K562 (cell line): ENCODE results near the gene GLCCI1. TPM values are rescaled to one million over a fixed set of nuclear protein-coding genes. Genes with fewer than 3 reads are reported as not detected.

Source experiments
- ATAC-seq: fragments of 200-7000 bp; cut with Tn5 transposase; 3 replicates; pipeline ENCODE4 v1.9.1; 2020; ENCODE audit warnings: moderate library complexity
- BruUV-seq: library from RNA; stranded (reverse); fragments of 400-500 nt; replicated peaks from 2 replicates; lab custom pipeline; 2021; lab: Mats Ljungman, UMichigan
- CTCF ChIA-PET: fragments of 300-600 bp; formaldehyde crosslinking; extraction: SDS; loops from one replicate; lab custom pipeline; 2021; ENCODE audit warnings: low intra/inter-chr PET ratio; lab: Yijun Ruan, JAX
- POLR2A ChIA-PET: fragments of 300-600, 350-650 bp; sonication (Branson Sonifier 250); formaldehyde crosslinking; extraction: SDS; loops from one replicate; lab custom pipeline; 2021; ENCODE audit warnings: antibody characterized with exemption, inconsistent platforms; lab: Yijun Ruan, JAX
- DNase-seq, 4 experiments: peaks; one replicate each; pipeline versions ENCODE4 v3.0.0 to v3.0.0-alpha.2; 2011 to 2018; ENCODE audit warnings: low spot score in 3 of 4, mixed read lengths in 3 of 4; ENCODE audit errors: extremely low read depth in 1 of 4
- FAIRE-seq: peaks from 2 replicates; lab custom pipeline; 2011; peaks lifted over from hg19 to GRCh38; lab: Jason Lieb, UNC
- H2AFZ ChIP-seq: 2 replicates; pipeline ENCODE4 v1.6.0; 2011; ENCODE audit warnings: low read depth, low read length, control low read depth, inconsistent platforms
- H3K27ac ChIP-seq: fragments of 200-600 bp; 3 replicates; pipeline ENCODE4 v1.8.0; 2011; ENCODE audit warnings: low read depth, mild to moderate bottlenecking, control low read depth, inconsistent platforms, low read length, moderate library complexity, mixed read lengths; ENCODE audit errors: extremely low read depth
- H3K27me3 ChIP-seq, 2 experiments: fragments of 300-600 bp in 1 of 2; 2 replicates in 1 of 2; 3 replicates in 1 of 2; pipeline versions ENCODE4 v1.6.0 to v1.8.0; 2011; ENCODE audit warnings: inconsistent platforms in 2 of 2, low read length in 2 of 2, mild to moderate bottlenecking in 1 of 2, mixed read lengths in 1 of 2, moderate library complexity in 1 of 2; ENCODE audit not compliant: control insufficient read depth in 2 of 2, insufficient read depth in 2 of 2
- H3K36me3 ChIP-seq: fragments of 300-600 bp; 3 replicates; pipeline ENCODE4 v1.8.0; 2011; ENCODE audit warnings: mild to moderate bottlenecking, low read length, inconsistent platforms; ENCODE audit not compliant: control insufficient read depth, insufficient read depth
- H3K4me1 ChIP-seq, 2 experiments: fragments of 200-600 bp in 1 of 2; replicated peaks in 1 of 2; 2 replicates in 1 of 2; 3 replicates in 1 of 2; pipeline versions ENCODE4 v1.5.1 to v1.8.0; 2011; ENCODE audit warnings: inconsistent platforms in 2 of 2, low read length in 2 of 2, mild to moderate bottlenecking in 1 of 2, mixed read lengths in 1 of 2, moderate library complexity in 1 of 2; ENCODE audit not compliant: control insufficient read depth in 2 of 2, insufficient read depth in 2 of 2
- H3K4me2 ChIP-seq: 2 replicates; pipeline ENCODE4 v1.6.1; 2011; ENCODE audit warnings: low read length, control low read depth, inconsistent platforms, mixed read lengths; ENCODE audit not compliant: insufficient read depth
- H3K4me3 ChIP-seq: fragments of 200-600 bp; sonication (generic), shearing (Covaris generic); 2 replicates; pipeline ENCODE4 v1.5.1; 2016; ENCODE audit warnings: control low read depth, inconsistent platforms
- H3K79me2 ChIP-seq: fragments of 200-600 bp; 3 replicates; pipeline ENCODE4 v1.8.0; 2011; ENCODE audit warnings: low read length, inconsistent platforms; ENCODE audit not compliant: control insufficient read depth, insufficient read depth
- H3K9ac ChIP-seq, 2 experiments: 2 replicates each; pipeline versions ENCODE4 v1.6.0 to v1.6.1; 2011; ENCODE audit warnings: low read depth in 2 of 2, low read length in 2 of 2, control low read depth in 1 of 2, inconsistent platforms in 1 of 2, mild to moderate bottlenecking in 1 of 2, mixed read lengths in 1 of 2; ENCODE audit not compliant: insufficient read depth in 1 of 2
- H3K9me1 ChIP-seq: one replicate; pipeline ENCODE4 v1.6.0; 2011; ENCODE audit warnings: inconsistent platforms, mild to moderate bottlenecking, low read length, moderate library complexity; ENCODE audit not compliant: control insufficient read depth, insufficient read depth
- H3K9me3 ChIP-seq: replicated peaks from 2 replicates; pipeline ENCODE4 v1.5.1; 2011; ENCODE audit warnings: low read depth, low read length, inconsistent platforms; ENCODE audit not compliant: control insufficient read depth, insufficient read depth
- H4K20me1 ChIP-seq: replicated peaks from 2 replicates; pipeline ENCODE4 v1.6.1; 2011; ENCODE audit warnings: low read length, inconsistent platforms, mixed read lengths; ENCODE audit not compliant: control insufficient read depth, insufficient read depth
- ELF1 ChIP-seq: fragments of 200-800 bp; sonication (Bioruptor generic); IDR thresholded peaks from 2 replicates; pipeline ENCODE4 v1.6.1; 2016; ENCODE audit warnings: missing genetic modification characterization, missing compliant biosample characterization
- FOXJ3 ChIP-seq: sonication (generic); formaldehyde crosslinking; IDR thresholded peaks from 2 replicates; pipeline ENCODE4 v1.4.0; 2020; ENCODE audit warnings: mild to moderate bottlenecking, missing genetic modification reagents
- HMG20A ChIP-seq: fragments of 450-650 bp; formaldehyde crosslinking; conservative IDR thresholded peaks from 2 replicates; pipeline ENCODE4 v1.4.0; 2020; ENCODE audit warnings: mild to moderate bottlenecking, mixed read lengths
- HNRNPL ChIP-seq: fragments of 200-400 bp; formaldehyde crosslinking; IDR thresholded peaks from 2 replicates; pipeline ENCODE4 v1.6.1; 2017; ENCODE audit warnings: low read depth, mild to moderate bottlenecking, low read length
- NEUROD1 ChIP-seq: fragments of 150-350 bp; IDR thresholded peaks from 2 replicates; pipeline ENCODE4 v1.6.1; 2014; ENCODE audit warnings: borderline replicate concordance, low read length, low read depth; ENCODE audit not compliant: partially characterized antibody
- NR1H2 ChIP-seq: sonication (generic); formaldehyde crosslinking; IDR thresholded peaks from 2 replicates; pipeline ENCODE4 v1.4.0; 2020; ENCODE audit warnings: mild to moderate bottlenecking, missing genetic modification reagents
- RUNX1 ChIP-seq: sonication (generic); IDR thresholded peaks from 2 replicates; pipeline ENCODE4 v1.6.1; 2016; ENCODE audit warnings: antibody characterized with exemption, low read depth
- SPI1 ChIP-seq: IDR thresholded peaks from 2 replicates; pipeline ENCODE4 v1.6.1; 2011; ENCODE audit warnings: low read depth, low read length, control low read depth, borderline replicate concordance
- TAF15 ChIP-seq: fragments of 200-400 bp; formaldehyde crosslinking; IDR thresholded peaks from 2 replicates; pipeline ENCODE4 v1.6.1; 2017; ENCODE audit warnings: mild to moderate bottlenecking, low read depth, low read length, moderate library complexity
- XRCC3 ChIP-seq: fragments of 450-650 bp; IDR thresholded peaks from 2 replicates; pipeline ENCODE4 v1.6.1; 2017; ENCODE audit warnings: mild to moderate bottlenecking, moderate library complexity
- ZFPM2 ChIP-seq: fragments of 250-450 bp; sonication (Bioruptor Pico); IDR thresholded peaks from 2 replicates; pipeline ENCODE4 v1.5.1; 2022; ENCODE audit warnings: mild to moderate bottlenecking
- ZNF12 ChIP-seq: sonication (generic); formaldehyde crosslinking; IDR thresholded peaks from 2 replicates; pipeline ENCODE4 v1.4.0; 2020; ENCODE audit warnings: mild to moderate bottlenecking, missing genetic modification reagents
- ZNF507 ChIP-seq: conservative IDR thresholded peaks from 2 replicates; pipeline ENCODE4 v1.6.1; 2017; ENCODE audit warnings: missing genetic modification characterization, missing compliant biosample characterization
- WGBS: fragments of 100-300 bp; shearing (Covaris generic); methylation state at CpG from one replicate; pipeline ENCODE4 v1.1.6; 2016; ENCODE audit warnings: low coverage, mixed read lengths; ENCODE audit not compliant: insufficient coverage; ENCODE audit errors: missing lambda C conversion rate; 5-methylcytosine and 5-hydroxymethylcytosine counted together
- in situ Hi-C: fragments of 300-500 bp; cut with MboI; formaldehyde crosslinking; loops from 4 replicates; pipeline ENCODE4 v1.15.0; 2018; ENCODE audit warnings: inconsistent platforms, mixed read lengths
- intact Hi-C: fragments of 100-400 bp; cut with micrococcal nuclease; formaldehyde crosslinking; loops from 2 replicates; pipeline ENCODE4 v1.14.2; 2022
- polyA plus RNA-seq, 8 experiments: library from polyadenylated mRNA; depleted of rRNA in 4 of 8; stranded (reverse) in 5 of 8; unstranded in 3 of 8; fragments of >200 nt; fragmentation: Nextera tagmentation in 2 of 8; fragmentation: Illumina TruSeq in 1 of 8; extraction: Ambion mirVana in 2 of 8; extraction: Trizol in 1 of 8; gene quantifications; 2 replicates each; pipeline versions ENCODE4 v1.2.1 to v1.2.3, GENCODE V29; 2011 to 2014; ENCODE audit warnings: inconsistent platforms in 1 of 8, missing spikeins in 1 of 8
- total RNA-seq, 7 experiments: library from RNA; depleted of rRNA in 6 of 7; stranded (reverse); fragments of >200 nt in 6 of 7; fragmentation: Illumina TruSeq in 2 of 7; extraction: Trizol in 2 of 7; gene quantifications; 2 replicates each; pipeline versions ENCODE4 v1.2.1 to v1.2.3, GENCODE V29; 2011 to 2021; ENCODE audit warnings: low replicate concordance in 1 of 7
- TF ChIP-seq, protein P1 (sequence below): fragments of 450-650 bp; IDR thresholded peaks from 2 replicates; pipeline ENCODE4 v1.7.1; 2018; ENCODE audit warnings: mild to moderate bottlenecking, low read depth; ENCODE audit not compliant: partially characterized antibody
- TF ChIP-seq, protein P2 (sequence below), 3 experiments: IDR thresholded peaks in 2 of 3; conservative IDR thresholded peaks in 1 of 3; 2 replicates each; pipeline ENCODE4 v1.5.1; 2011 to 2012; ENCODE audit warnings: low read length in 3 of 3, mild to moderate bottlenecking in 3 of 3, control low read depth in 2 of 3, improper control_type of control experiment in 1 of 3, inconsistent platforms in 1 of 3, low read depth in 1 of 3, mixed read lengths in 1 of 3, moderate library complexity in 1 of 3; ENCODE audit not compliant: insufficient read depth in 2 of 3
- TF ChIP-seq, protein P3 (sequence below): IDR thresholded peaks from 3 replicates; pipeline ENCODE4 v1.6.1; 2011; ENCODE audit warnings: borderline replicate concordance, mild to moderate bottlenecking; ENCODE audit not compliant: insufficient read length, insufficient read depth
- TF ChIP-seq, protein P4 (sequence below): fragments of 250-450 bp; sonication (Bioruptor Pico); IDR thresholded peaks from 2 replicates; pipeline ENCODE4 v1.8.0; 2022; ENCODE audit warnings: inconsistent platforms

The GLCCI1 gene
- total and polyA plus RNA-seq, 9 of the 15 experiments (the other 6 are each of a cell fraction or from before 2014, with no cell fraction given): 2.7 to 11.9 (median 7.2) TPM

DNA sequence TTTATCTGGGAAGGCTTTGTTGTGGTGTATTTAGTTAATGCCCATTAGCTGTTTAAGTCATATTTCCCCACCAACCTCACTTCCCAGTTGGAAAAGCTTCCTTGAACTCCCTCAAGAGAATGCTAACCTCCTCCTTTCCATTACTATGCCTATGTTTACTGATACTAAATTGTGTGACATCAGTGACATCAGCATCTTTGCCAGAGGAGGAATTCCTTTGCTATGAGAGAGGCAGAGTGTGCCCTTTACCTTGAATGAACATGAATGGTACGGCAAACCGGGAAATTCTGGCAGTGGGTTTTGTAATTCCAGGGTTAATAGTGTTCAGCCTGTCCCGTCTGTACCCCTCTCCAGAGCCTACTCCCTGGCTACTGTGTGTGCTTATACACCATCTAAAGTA is 22.1 kb upstream of the GLCCI1 start:
- H3K36me3 ChIP-seq: no peaks in the 10 kb centered on the region
- in situ Hi-C loops (no loop called here), intact Hi-C loops (no loop called here)
- no peak overlapping the region for H2AFZ ChIP-seq
- DNase-seq (no peak), FAIRE-seq (no peak), ATAC-seq (no peak)
- H3K27me3 ChIP-seq: no peaks in the 10 kb centered on the region; a peak in 1 of 5 replicates
- H4K20me1 ChIP-seq: no peaks in the 10 kb centered on the region
- no peaks in the 10 kb centered on the region for H3K9me3 ChIP-seq
- no peaks in the 10 kb centered on the region for H3K9me1 ChIP-seq
- H3K9ac ChIP-seq: no peak overlapping the region
- 32% methylated on average over 3 of the region's 3 CpGs for WGBS
- ChIA-PET POLR2A (interaction anchor here (0.6 to 1.0 kb wide), 2 partner anchors 24 to 271 kb away, joined by 3 to 4 read pairs; no protein-coding TSS in a partner anchor), CTCF (no interaction called here)
- H3K79me2 ChIP-seq: no peaks in the 10 kb centered on the region
- no peaks in the 10 kb centered on the region for H3K4me1 ChIP-seq
- BruUV-seq: no TSS peak
- no peak overlapping the region for H3K4me3 ChIP-seq
- no peak overlapping the region for H3K4me2 ChIP-seq
- H3K27ac ChIP-seq: no peak overlapping the region
- TF ChIP-seq NR1H2 (CRISPR knock-in tag) (no peak), RUNX1 (no peak), XRCC3 (no peak), HMG20A (no peak), HNRNPL (no peak), ZNF507 (tag) (no peak), ELF1 (no peak), NEUROD1 (no peak), FOXJ3 (no peak), ZFPM2 (CRISPR knock-in tag) (no peak), TAF15 (no peak), SPI1 (no peak), ZNF12 (CRISPR knock-in tag) (no peak)
- TF ChIP-seq, protein P1, sequence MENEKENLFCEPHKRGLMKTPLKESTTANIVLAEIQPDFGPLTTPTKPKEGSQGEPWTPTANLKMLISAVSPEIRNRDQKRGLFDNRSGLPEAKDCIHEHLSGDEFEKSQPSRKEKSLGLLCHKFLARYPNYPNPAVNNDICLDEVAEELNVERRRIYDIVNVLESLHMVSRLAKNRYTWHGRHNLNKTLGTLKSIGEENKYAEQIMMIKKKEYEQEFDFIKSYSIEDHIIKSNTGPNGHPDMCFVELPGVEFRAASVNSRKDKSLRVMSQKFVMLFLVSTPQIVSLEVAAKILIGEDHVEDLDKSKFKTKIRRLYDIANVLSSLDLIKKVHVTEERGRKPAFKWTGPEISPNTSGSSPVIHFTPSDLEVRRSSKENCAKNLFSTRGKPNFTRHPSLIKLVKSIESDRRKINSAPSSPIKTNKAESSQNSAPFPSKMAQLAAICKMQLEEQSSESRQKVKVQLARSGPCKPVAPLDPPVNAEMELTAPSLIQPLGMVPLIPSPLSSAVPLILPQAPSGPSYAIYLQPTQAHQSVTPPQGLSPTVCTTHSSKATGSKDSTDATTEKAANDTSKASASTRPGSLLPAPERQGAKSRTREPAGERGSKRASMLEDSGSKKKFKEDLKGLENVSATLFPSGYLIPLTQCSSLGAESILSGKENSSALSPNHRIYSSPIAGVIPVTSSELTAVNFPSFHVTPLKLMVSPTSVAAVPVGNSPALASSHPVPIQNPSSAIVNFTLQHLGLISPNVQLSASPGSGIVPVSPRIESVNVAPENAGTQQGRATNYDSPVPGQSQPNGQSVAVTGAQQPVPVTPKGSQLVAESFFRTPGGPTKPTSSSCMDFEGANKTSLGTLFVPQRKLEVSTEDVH: no peak
- TF ChIP-seq, protein P2, sequence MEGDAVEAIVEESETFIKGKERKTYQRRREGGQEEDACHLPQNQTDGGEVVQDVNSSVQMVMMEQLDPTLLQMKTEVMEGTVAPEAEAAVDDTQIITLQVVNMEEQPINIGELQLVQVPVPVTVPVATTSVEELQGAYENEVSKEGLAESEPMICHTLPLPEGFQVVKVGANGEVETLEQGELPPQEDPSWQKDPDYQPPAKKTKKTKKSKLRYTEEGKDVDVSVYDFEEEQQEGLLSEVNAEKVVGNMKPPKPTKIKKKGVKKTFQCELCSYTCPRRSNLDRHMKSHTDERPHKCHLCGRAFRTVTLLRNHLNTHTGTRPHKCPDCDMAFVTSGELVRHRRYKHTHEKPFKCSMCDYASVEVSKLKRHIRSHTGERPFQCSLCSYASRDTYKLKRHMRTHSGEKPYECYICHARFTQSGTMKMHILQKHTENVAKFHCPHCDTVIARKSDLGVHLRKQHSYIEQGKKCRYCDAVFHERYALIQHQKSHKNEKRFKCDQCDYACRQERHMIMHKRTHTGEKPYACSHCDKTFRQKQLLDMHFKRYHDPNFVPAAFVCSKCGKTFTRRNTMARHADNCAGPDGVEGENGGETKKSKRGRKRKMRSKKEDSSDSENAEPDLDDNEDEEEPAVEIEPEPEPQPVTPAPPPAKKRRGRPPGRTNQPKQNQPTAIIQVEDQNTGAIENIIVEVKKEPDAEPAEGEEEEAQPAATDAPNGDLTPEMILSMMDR (IDR thresholded peaks at IDR 0.05 in 2 of 3, conservative IDR thresholded peaks at IDR 0.05 in 1 of 3; ENCODE audit: insufficient read depth in 2 of 3, low read depth in 1 of 3, low read length in 3 of 3): no peak
- TF ChIP-seq, protein P3, sequence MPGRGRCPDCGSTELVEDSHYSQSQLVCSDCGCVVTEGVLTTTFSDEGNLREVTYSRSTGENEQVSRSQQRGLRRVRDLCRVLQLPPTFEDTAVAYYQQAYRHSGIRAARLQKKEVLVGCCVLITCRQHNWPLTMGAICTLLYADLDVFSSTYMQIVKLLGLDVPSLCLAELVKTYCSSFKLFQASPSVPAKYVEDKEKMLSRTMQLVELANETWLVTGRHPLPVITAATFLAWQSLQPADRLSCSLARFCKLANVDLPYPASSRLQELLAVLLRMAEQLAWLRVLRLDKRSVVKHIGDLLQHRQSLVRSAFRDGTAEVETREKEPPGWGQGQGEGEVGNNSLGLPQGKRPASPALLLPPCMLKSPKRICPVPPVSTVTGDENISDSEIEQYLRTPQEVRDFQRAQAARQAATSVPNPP: no peak
- TF ChIP-seq, protein P4, sequence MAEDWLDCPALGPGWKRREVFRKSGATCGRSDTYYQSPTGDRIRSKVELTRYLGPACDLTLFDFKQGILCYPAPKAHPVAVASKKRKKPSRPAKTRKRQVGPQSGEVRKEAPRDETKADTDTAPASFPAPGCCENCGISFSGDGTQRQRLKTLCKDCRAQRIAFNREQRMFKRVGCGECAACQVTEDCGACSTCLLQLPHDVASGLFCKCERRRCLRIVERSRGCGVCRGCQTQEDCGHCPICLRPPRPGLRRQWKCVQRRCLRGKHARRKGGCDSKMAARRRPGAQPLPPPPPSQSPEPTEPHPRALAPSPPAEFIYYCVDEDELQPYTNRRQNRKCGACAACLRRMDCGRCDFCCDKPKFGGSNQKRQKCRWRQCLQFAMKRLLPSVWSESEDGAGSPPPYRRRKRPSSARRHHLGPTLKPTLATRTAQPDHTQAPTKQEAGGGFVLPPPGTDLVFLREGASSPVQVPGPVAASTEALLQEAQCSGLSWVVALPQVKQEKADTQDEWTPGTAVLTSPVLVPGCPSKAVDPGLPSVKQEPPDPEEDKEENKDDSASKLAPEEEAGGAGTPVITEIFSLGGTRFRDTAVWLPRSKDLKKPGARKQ (CRISPR knock-in tag): no peak
